ENCODE data around the gene WDR81.

GRCh38 chr17:1782171-1782567, 57.7 kb downstream of the WDR81 start:
- TF ChIP-seq EZH2 (IDR thresholded peaks at IDR 0.05; ENCODE audit: borderline replicate concordance, low read length) = no peak
- no peak for TF ChIP-seq CTCF (IDR thresholded peaks at IDR 0.05; ENCODE audit: low read length)

Measured in OCI-LY1 (cell line).